IMR-90 (cell line): ENCODE measurements around the gene KRT82. TPM values are rescaled to one million over a fixed set of nuclear protein-coding genes. Genes with fewer than 3 reads are reported as not detected.

Experiments
- ATAC-seq: fragments of 200-7000 bp; cut with Tn5 transposase; 2 replicates; pipeline ENCODE4 v1.9.1; 2020; ENCODE audit warnings: low read depth, mild to moderate bottlenecking, moderate library complexity
- BruUV-seq: library from RNA; stranded (reverse); fragments of 400-500 nt; replicated peaks from 2 replicates; lab custom pipeline; 2021; lab: Mats Ljungman, UMichigan
- CTCF ChIA-PET: fragments of 300-600 bp; formaldehyde crosslinking; extraction: SDS; loops from one replicate; lab custom pipeline; 2021; ENCODE audit warnings: antibody characterized with exemption; lab: Yijun Ruan, JAX
- POLR2A ChIA-PET: fragments of 300-600 bp; sonication (Branson Sonifier 250); formaldehyde crosslinking; loops from one replicate; lab custom pipeline; 2022; ENCODE audit warnings: antibody characterized with exemption; ENCODE audit not compliant: unreplicated experiment; lab: Charles Lee
- DNase-seq: peaks from one replicate; pipeline ENCODE4 v3.0.0; 2013
- H2AFZ ChIP-seq: replicated peaks from 2 replicates; pipeline ENCODE3; 2013; ENCODE audit warnings: low read length, mild to moderate bottlenecking; ENCODE audit not compliant: poor library complexity
- H2AK5ac ChIP-seq: 2 replicates; pipeline ENCODE4 v1.6.1; 2013; ENCODE audit warnings: low read depth, low read length, inconsistent platforms
- H2AK9ac ChIP-seq: replicated peaks from 2 replicates; pipeline ENCODE3; 2013; ENCODE audit warnings: mild to moderate bottlenecking, low read depth, low read length, moderate library complexity; ENCODE audit not compliant: poor library complexity
- H2BK120ac ChIP-seq: 2 replicates; pipeline ENCODE4 v1.6.1; 2013; ENCODE audit warnings: low read depth, low read length, inconsistent platforms
- H2BK15ac ChIP-seq: 3 replicates; pipeline ENCODE4 v1.6.1; 2013; ENCODE audit warnings: low read depth, low read length, inconsistent platforms
- H2BK20ac ChIP-seq: 2 replicates; pipeline ENCODE4 v1.6.1; 2013; ENCODE audit warnings: low read depth, mild to moderate bottlenecking, inconsistent platforms, low read length, moderate library complexity
- H2BK5ac ChIP-seq: 2 replicates; pipeline ENCODE4 v1.6.1; 2013; ENCODE audit warnings: mild to moderate bottlenecking, low read depth, low read length, inconsistent platforms; ENCODE audit not compliant: poor library complexity, severe bottlenecking
- H3K14ac ChIP-seq: replicated peaks from 2 replicates; pipeline ENCODE4 v1.6.1; 2013; ENCODE audit warnings: low read depth, low read length, inconsistent platforms
- H3K18ac ChIP-seq: 2 replicates; pipeline ENCODE4 v1.6.1; 2013; ENCODE audit warnings: low read depth, low read length, control low read depth
- H3K23ac ChIP-seq: 2 replicates; pipeline ENCODE4 v1.6.1; 2013; ENCODE audit warnings: low read depth, low read length, inconsistent platforms
- H3K27ac ChIP-seq: 2 replicates; pipeline ENCODE4 v1.5.1; 2013; ENCODE audit warnings: mild to moderate bottlenecking, control low read depth, low read length; ENCODE audit not compliant: insufficient read depth
- H3K27me3 ChIP-seq: 2 replicates; pipeline ENCODE4 v1.6.1; 2013; ENCODE audit warnings: low read length; ENCODE audit not compliant: control insufficient read depth, insufficient read depth
- H3K36me3 ChIP-seq: 2 replicates; pipeline ENCODE4 v1.6.1; 2013; ENCODE audit warnings: low read length, mixed read lengths; ENCODE audit not compliant: control insufficient read depth, insufficient read depth
- H3K4ac ChIP-seq: 2 replicates; pipeline ENCODE4 v1.6.1; 2013; ENCODE audit warnings: low read depth, low read length, inconsistent platforms
- H3K4me1 ChIP-seq: 2 replicates; pipeline ENCODE4 v1.6.1; 2013; ENCODE audit warnings: low read length, mixed read lengths; ENCODE audit not compliant: control insufficient read depth, insufficient read depth
- H3K4me2 ChIP-seq: 2 replicates; pipeline ENCODE4 v1.6.1; 2013; ENCODE audit warnings: low read depth, mild to moderate bottlenecking, control low read depth, low read length, moderate library complexity
- H3K4me3 ChIP-seq: 2 replicates; pipeline ENCODE4 v1.5.1; 2013; ENCODE audit warnings: low read depth, mild to moderate bottlenecking, control low read depth, low read length, moderate library complexity; ENCODE audit not compliant: insufficient read depth
- H3K56ac ChIP-seq: 2 replicates; pipeline ENCODE4 v1.6.1; 2013; ENCODE audit warnings: low read length, inconsistent platforms; ENCODE audit not compliant: insufficient read depth; ENCODE audit errors: extremely low read depth
- H3K79me1 ChIP-seq, 2 experiments: 2 replicates each; pipeline ENCODE4 v1.6.1; 2013; ENCODE audit warnings: low read length in 2 of 2, inconsistent platforms in 1 of 2, low read depth in 1 of 2
- H3K9ac ChIP-seq: 2 replicates; pipeline ENCODE4 v1.6.1; 2013; ENCODE audit warnings: low read depth, low read length, control low read depth
- H3K9me1 ChIP-seq: 2 replicates; pipeline ENCODE4 v1.6.1; 2013; ENCODE audit warnings: low read length, inconsistent platforms; ENCODE audit not compliant: insufficient read depth
- H3K9me3 ChIP-seq: 2 replicates; pipeline ENCODE4 v1.6.1; 2013; ENCODE audit warnings: low read length; ENCODE audit not compliant: control insufficient read depth, insufficient read depth
- H4K20me1 ChIP-seq: 2 replicates; pipeline ENCODE4 v1.6.1; 2013; ENCODE audit warnings: low read length, inconsistent platforms; ENCODE audit not compliant: insufficient read depth
- H4K5ac ChIP-seq: 2 replicates; pipeline ENCODE4 v1.6.1; 2013; ENCODE audit warnings: mild to moderate bottlenecking, low read depth, low read length, control low read depth
- H4K8ac ChIP-seq, 2 experiments: 2 replicates each; pipeline ENCODE4 v1.6.1; 2013; ENCODE audit warnings: low read depth in 2 of 2, low read length in 2 of 2, control low read depth in 1 of 2, inconsistent platforms in 1 of 2
- H4K91ac ChIP-seq: 2 replicates; pipeline ENCODE4 v1.6.1; 2013; ENCODE audit warnings: low read depth, low read length, inconsistent platforms; ENCODE audit not compliant: insufficient read depth
- BHLHE40 ChIP-seq: fragments of 150-350 bp; IDR thresholded peaks from 2 replicates; pipeline ENCODE4 v1.6.1; 2016; ENCODE audit warnings: mild to moderate bottlenecking, low read depth, low read length
- CEBPB ChIP-seq: IDR thresholded peaks from 2 replicates; pipeline ENCODE4 v1.6.1; 2012; ENCODE audit warnings: low read depth, low read length, improper control_type of control experiment
- CHD1 ChIP-seq: IDR thresholded peaks from 2 replicates; pipeline ENCODE4 v1.6.1; 2012; ENCODE audit warnings: low read depth, low read length, improper control_type of control experiment
- FOS ChIP-seq: fragments of 150-350 bp; IDR thresholded peaks from 2 replicates; pipeline ENCODE4 v1.6.1; 2016; ENCODE audit warnings: low read depth, low read length
- MAFK ChIP-seq: IDR thresholded peaks from 2 replicates; pipeline ENCODE4 v1.6.1; 2012; ENCODE audit warnings: low read depth, low read length, improper control_type of control experiment
- MAZ ChIP-seq: IDR thresholded peaks from 2 replicates; pipeline ENCODE4 v1.6.1; 2012; ENCODE audit warnings: low read depth, mild to moderate bottlenecking, low read length, improper control_type of control experiment, moderate library complexity, borderline replicate concordance
- MXI1 ChIP-seq: IDR thresholded peaks from 2 replicates; pipeline ENCODE4 v1.6.1; 2012; ENCODE audit warnings: low read depth, mild to moderate bottlenecking, low read length, moderate library complexity, borderline replicate concordance
- NFE2L2 ChIP-seq: fragments of 150-350 bp; IDR thresholded peaks from 2 replicates; pipeline ENCODE4 v1.6.1; 2016; ENCODE audit warnings: low read depth, mild to moderate bottlenecking, low read length
- POLR2A ChIP-seq: IDR thresholded peaks from 2 replicates; pipeline ENCODE4 v1.6.1; 2012; ENCODE audit warnings: mild to moderate bottlenecking, low read depth, low read length
- RAD21 ChIP-seq: IDR thresholded peaks from 2 replicates; pipeline ENCODE4 v1.6.1; 2012; ENCODE audit warnings: low read length, improper control_type of control experiment
- RCOR1 ChIP-seq: IDR thresholded peaks from 2 replicates; pipeline ENCODE4 v1.6.1; 2012; ENCODE audit warnings: mild to moderate bottlenecking, low read length, improper control_type of control experiment; ENCODE audit not compliant: insufficient replicate concordance
- RFX5 ChIP-seq: IDR thresholded peaks from 2 replicates; pipeline ENCODE4 v1.8.0; 2012; ENCODE audit warnings: low read depth, mild to moderate bottlenecking, low read length, moderate library complexity
- SMC3 ChIP-seq: fragments of 150-350 bp; IDR thresholded peaks from 2 replicates; pipeline ENCODE4 v1.6.1; 2016; ENCODE audit warnings: low read depth, mild to moderate bottlenecking, antibody characterized with exemption, low read length, moderate library complexity
- WGBS, 2 experiments: methylation state at CpG; one replicate each; pipeline versions ENCODE4 v1.1.5 to v1.1.7; 2013; ENCODE audit warnings: missing lambda C conversion rate in 2 of 2; ENCODE audit not compliant: insufficient read length in 1 of 2; ENCODE audit errors: extremely low coverage in 2 of 2; 5-methylcytosine and 5-hydroxymethylcytosine counted together
- dilution Hi-C: fragments of 300-500 bp; cut with HindIII; formaldehyde crosslinking; loops from one replicate; pipeline ENCODE4 v1.14.3; 2018; ENCODE audit warnings: low sequenced_read_pairs; ENCODE audit not compliant: unreplicated experiment
- in situ Hi-C: fragments of 300-500 bp; cut with MboI; formaldehyde crosslinking; loops from 3 replicates; pipeline ENCODE4 v1.14.3; 2019; ENCODE audit warnings: low sequenced_read_pairs, inconsistent platforms, mixed read lengths
- intact Hi-C: fragments of 100-400 bp; cut with micrococcal nuclease; formaldehyde crosslinking; loops from 2 replicates; pipeline ENCODE4 v1.10.0; 2022
- polyA plus RNA-seq, 3 experiments: library from polyadenylated mRNA; depleted of rRNA; stranded (reverse); fragments of >200 nt; gene quantifications; 2 replicates each; pipeline ENCODE4 v1.2.3, GENCODE V29; 2012; ENCODE audit warnings: low replicate concordance in 1 of 3
- total RNA-seq: library from RNA; depleted of rRNA; stranded (reverse); fragments of >200 nt; gene quantifications from 2 replicates; pipeline ENCODE4 v1.2.3, GENCODE V29; 2012
- TF ChIP-seq, protein P1 (sequence below): fragments of 150-350 bp; IDR thresholded peaks from 2 replicates; pipeline ENCODE4 v1.6.1; 2016; ENCODE audit warnings: low read depth, mild to moderate bottlenecking, low read length, moderate library complexity, borderline replicate concordance
- TF ChIP-seq, protein P2 (sequence below): fragments of 150-350 bp; IDR thresholded peaks from 2 replicates; pipeline ENCODE4 v1.6.1; 2017; ENCODE audit warnings: mild to moderate bottlenecking, antibody characterized with exemption, low read length, low read depth
- TF ChIP-seq, protein P3 (sequence below): conservative IDR thresholded peaks from 2 replicates; pipeline ENCODE4 v1.5.1; 2012; ENCODE audit warnings: mild to moderate bottlenecking, low read depth, low read length, improper control_type of control experiment

The KRT82 gene
- total and polyA plus RNA-seq, 2 of the 4 experiments (the other 2 are of a cell fraction) = not detected

DNA sequence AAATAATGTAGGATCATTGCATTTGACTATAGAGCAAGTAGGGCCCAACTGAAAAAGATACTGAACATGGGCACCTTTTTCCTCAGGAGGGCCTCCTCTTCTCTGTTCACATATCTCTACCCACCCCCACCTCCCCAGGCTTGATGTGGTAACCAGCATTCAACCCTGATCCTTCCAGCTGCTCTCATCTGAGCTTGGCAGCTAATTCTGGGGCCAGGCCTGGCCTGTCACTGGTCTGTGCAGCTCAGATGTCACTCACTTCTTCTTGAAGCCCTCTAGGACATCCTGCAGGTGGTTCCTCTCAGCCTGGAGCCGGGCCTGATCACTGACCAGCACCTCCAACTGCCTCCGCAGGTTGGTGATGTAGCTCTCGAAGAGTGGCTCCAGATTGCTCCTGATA, 22.8 kb downstream of the KRT82 start:
- no peak for DNase-seq
- Histone ChIP-seq H3K23ac (no peak overlapping the region), H2BK15ac (no peak overlapping the region), H3K4ac (no peak overlapping the region), H3K27me3 (peaks cover 57% of the 10 kb centered on the region), H3K14ac (no peak overlapping the region), H4K8ac (no peak overlapping the region), H3K4me2 (no peak overlapping the region), H3K9ac (no peak overlapping the region), H2BK20ac (no peak overlapping the region), H3K36me3 (no peaks in the 10 kb centered on the region), H4K91ac (no peak overlapping the region), H3K18ac (no peak overlapping the region), H3K56ac (no peak overlapping the region), H2BK5ac (no peak overlapping the region), H2BK120ac (no peak overlapping the region), H3K4me3 (no peak overlapping the region), H3K79me1 (no peaks in the 10 kb centered on the region), H3K9me3 (no peaks in the 10 kb centered on the region), H3K4me1 (no peaks in the 10 kb centered on the region), H4K5ac (no peak overlapping the region), H2AFZ (no peak overlapping the region), H3K27ac (no peak overlapping the region), H4K20me1 (no peaks in the 10 kb centered on the region), H2AK5ac (no peak overlapping the region), H2AK9ac (no peak overlapping the region), H3K9me1 (no peaks in the 10 kb centered on the region)
- TF ChIP-seq MAZ = no peak
- TF ChIP-seq, protein P1, sequence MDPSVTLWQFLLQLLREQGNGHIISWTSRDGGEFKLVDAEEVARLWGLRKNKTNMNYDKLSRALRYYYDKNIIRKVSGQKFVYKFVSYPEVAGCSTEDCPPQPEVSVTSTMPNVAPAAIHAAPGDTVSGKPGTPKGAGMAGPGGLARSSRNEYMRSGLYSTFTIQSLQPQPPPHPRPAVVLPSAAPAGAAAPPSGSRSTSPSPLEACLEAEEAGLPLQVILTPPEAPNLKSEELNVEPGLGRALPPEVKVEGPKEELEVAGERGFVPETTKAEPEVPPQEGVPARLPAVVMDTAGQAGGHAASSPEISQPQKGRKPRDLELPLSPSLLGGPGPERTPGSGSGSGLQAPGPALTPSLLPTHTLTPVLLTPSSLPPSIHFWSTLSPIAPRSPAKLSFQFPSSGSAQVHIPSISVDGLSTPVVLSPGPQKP = no peak
- TF ChIP-seq, protein P2, sequence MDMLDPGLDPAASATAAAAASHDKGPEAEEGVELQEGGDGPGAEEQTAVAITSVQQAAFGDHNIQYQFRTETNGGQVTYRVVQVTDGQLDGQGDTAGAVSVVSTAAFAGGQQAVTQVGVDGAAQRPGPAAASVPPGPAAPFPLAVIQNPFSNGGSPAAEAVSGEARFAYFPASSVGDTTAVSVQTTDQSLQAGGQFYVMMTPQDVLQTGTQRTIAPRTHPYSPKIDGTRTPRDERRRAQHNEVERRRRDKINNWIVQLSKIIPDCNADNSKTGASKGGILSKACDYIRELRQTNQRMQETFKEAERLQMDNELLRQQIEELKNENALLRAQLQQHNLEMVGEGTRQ = no peak
- TF ChIP-seq RFX5 = no peak
- TF ChIP-seq NFE2L2 = no peak
- no peak for TF ChIP-seq MAFK
- TF ChIP-seq BHLHE40 = no peak
- no peak for TF ChIP-seq CHD1
- TF ChIP-seq CEBPB = no peak
- TF ChIP-seq FOS = no peak
- no peak for TF ChIP-seq SMC3
- no peak for TF ChIP-seq MXI1
- no peak for TF ChIP-seq RCOR1
- no peak for TF ChIP-seq RAD21
- TF ChIP-seq, protein P3, sequence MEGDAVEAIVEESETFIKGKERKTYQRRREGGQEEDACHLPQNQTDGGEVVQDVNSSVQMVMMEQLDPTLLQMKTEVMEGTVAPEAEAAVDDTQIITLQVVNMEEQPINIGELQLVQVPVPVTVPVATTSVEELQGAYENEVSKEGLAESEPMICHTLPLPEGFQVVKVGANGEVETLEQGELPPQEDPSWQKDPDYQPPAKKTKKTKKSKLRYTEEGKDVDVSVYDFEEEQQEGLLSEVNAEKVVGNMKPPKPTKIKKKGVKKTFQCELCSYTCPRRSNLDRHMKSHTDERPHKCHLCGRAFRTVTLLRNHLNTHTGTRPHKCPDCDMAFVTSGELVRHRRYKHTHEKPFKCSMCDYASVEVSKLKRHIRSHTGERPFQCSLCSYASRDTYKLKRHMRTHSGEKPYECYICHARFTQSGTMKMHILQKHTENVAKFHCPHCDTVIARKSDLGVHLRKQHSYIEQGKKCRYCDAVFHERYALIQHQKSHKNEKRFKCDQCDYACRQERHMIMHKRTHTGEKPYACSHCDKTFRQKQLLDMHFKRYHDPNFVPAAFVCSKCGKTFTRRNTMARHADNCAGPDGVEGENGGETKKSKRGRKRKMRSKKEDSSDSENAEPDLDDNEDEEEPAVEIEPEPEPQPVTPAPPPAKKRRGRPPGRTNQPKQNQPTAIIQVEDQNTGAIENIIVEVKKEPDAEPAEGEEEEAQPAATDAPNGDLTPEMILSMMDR = no peak
- no peak for TF ChIP-seq POLR2A
- no peak for ATAC-seq
- intact Hi-C loops (no loop called here), in situ Hi-C loops (no loop called here), dilution Hi-C loops (no loop called here)
- ChIA-PET CTCF (interaction anchor here (2.0 kb wide), 1 partner anchor 10 kb away, joined by 5 read pairs; no protein-coding TSS in a partner anchor), POLR2A (no interaction called here)
- BruUV-seq = no TSS peak
- 50% methylated on average over 2 of the region's 3 CpGs; no CpG with 5 or more reads in 1 of the 2 experiments for WGBS, 2 experiments
